ENCODE results near the gene CCDC88C. TPM values are rescaled to one million over a fixed set of nuclear protein-coding genes. Genes with fewer than 3 reads are reported as not detected.

Gene CCDC88C
- total and polyA plus RNA-seq, 12 donors: 2.2 to 8.4 (median 4.9) TPM

DNA sequence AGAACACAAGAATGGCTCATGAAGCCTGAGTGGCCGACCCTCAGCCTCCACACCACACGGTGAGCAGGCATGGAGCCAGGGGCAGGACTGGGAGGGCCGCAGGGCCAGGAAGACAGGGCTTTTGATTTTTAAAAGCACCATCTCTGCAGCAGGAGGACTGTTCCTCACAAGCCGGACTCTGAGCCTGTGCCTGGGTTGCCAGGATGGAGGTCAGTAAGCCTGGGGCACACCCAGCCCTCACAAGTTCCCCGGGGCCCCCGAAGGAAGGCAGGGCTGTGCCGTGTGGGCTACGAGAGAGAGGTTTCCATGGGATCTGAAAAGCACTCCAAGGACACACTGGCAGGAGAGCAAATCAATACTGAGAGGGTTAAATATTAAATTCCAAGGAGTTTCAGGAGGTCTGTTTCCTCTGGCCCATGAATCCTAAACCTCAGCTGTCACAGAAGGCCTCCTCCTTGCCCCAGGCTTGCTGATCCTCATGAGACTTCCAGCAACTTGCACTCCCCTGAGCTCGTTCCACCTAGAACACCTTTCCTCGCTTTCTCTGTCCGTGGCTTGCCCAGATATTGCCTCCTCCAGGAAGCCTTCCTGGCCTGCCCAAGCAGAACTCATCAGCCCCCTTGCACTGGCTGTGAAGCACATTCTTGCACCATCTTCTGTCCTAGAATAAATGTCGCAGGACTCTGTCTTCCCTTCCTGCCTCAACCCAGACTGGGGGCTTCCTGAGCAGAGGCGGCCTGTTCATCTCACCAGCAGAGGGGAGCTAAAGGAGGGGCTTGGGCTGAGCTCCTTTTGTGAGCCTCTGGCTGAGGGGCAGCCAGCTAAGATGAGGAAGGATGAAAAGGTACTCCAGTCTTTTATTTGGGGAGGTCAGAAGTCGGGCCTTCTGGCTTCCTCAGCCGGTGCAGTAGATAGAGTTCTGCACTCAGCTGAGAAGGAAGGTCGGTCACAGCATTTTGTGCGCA, 64.6 kb downstream of the CCDC88C start:
- WGBS, 2 donors: 70 to 73% methylated on average over 17 of the region's 17 CpGs

DNA sequence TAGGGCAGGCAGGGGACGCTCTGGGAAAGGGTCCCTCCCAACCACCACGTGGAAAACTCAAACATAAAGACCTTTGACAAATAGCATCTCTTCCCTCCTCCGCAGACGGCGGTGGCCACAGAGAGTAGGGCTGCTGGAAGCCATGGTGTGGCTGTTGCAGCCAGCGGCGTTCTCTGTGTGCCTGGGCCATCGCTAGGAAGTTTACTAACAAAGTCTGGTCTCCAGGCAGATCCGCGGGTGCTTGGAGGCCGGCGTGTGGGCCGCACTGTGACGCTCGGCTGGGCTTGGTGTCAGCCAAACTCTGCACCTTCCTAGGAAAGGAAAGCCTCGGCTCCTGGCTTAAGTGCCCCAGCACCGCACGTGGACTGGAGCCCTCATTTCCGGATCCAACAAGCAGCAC, 65.6 kb downstream of the CCDC88C start:
- WGBS, 2 donors: 23 to 28% methylated on average over 19 of the region's 19 CpGs
- intact Hi-C loops (cut with DNase I): no loop called here

More for the DNA sequence above, 64.6 kb downstream of the CCDC88C start:
- intact Hi-C loops (cut with DNase I): no loop called here
- peak overlapping the region in 2 of 10 donors; percentile 2 to 12 for H3K4me3 ChIP-seq
- H3K36me3 ChIP-seq: peaks cover 0 to 9% (median 0%) of the 10 kb centered on the region in 9 donors
- H3K27me3 ChIP-seq: peaks cover 0 to 17% (median 8%) of the 10 kb centered on the region in 7 donors
- peak overlapping the region in 4 of 10 donors; percentile 16 to 53 (median 41) for H3K27ac ChIP-seq
- no peak for DNase-seq
- H3K9me3 ChIP-seq: no peaks in the 10 kb centered on the region
- TF ChIP-seq, protein P1, sequence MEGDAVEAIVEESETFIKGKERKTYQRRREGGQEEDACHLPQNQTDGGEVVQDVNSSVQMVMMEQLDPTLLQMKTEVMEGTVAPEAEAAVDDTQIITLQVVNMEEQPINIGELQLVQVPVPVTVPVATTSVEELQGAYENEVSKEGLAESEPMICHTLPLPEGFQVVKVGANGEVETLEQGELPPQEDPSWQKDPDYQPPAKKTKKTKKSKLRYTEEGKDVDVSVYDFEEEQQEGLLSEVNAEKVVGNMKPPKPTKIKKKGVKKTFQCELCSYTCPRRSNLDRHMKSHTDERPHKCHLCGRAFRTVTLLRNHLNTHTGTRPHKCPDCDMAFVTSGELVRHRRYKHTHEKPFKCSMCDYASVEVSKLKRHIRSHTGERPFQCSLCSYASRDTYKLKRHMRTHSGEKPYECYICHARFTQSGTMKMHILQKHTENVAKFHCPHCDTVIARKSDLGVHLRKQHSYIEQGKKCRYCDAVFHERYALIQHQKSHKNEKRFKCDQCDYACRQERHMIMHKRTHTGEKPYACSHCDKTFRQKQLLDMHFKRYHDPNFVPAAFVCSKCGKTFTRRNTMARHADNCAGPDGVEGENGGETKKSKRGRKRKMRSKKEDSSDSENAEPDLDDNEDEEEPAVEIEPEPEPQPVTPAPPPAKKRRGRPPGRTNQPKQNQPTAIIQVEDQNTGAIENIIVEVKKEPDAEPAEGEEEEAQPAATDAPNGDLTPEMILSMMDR (IDR thresholded peaks at IDR 0.05): no peak
- H3K4me1 ChIP-seq: peaks cover 0 to 70% (median 22%) of the 10 kb centered on the region in 9 donors
- peak in 4 of 8 donors; percentile 17 to 27 (median 23) for ATAC-seq

DNA sequence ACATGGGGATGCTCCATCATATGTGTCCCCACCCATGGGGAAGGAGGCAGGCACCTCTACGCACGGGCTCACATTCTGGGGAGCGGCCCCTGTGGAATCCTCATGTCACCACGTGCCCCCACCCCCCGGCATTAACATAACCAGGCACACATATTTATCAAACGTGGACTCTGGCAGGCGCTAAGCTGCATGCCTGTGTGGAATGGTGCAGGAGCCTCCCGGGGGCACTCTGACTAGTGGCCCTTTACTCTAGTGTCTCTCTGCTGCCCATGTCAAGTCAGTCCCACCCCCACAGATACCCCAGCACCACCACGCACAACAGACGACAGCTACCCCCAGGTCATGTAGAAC, 66.1 kb downstream of the CCDC88C start:
- ATAC-seq: peak in 1 of 8 donors; percentile 27
- H3K4me3 ChIP-seq: peak overlapping the region in 1 of 10 donors; percentile 34

More for the DNA sequence above, 65.6 kb downstream of the CCDC88C start:
- Histone ChIP-seq H3K36me3 (no peaks in the 10 kb centered on the region), H3K27me3 (peaks cover 0 to 8% (median 5%) of the 10 kb centered on the region in 7 donors), H3K27ac (peak overlapping the region in 6 of 10 donors; percentile 16 to 71 (median 42)), H3K9me3 (no peaks in the 10 kb centered on the region), H3K4me3 (peak overlapping the region in 3 of 10 donors; percentile 2 to 12 (median 10)), H3K4me1 (peaks cover 0 to 73% (median 22%) of the 10 kb centered on the region in 9 donors)
- TF ChIP-seq, protein P1 (IDR thresholded peaks at IDR 0.05): no peak
- ATAC-seq: peak; percentile 75 to 96 (median 84)
- DNase-seq: peak; percentile 57 to 63

More for the DNA sequence above, 66.1 kb downstream of the CCDC88C start:
- TF ChIP-seq, protein P1 (IDR thresholded peaks at IDR 0.05): no peak
- no peak for DNase-seq
- Histone ChIP-seq H3K27ac (peak overlapping the region in 2 of 10 donors; percentile 53 to 71), H3K4me1 (peaks cover 0 to 78% (median 22%) of the 10 kb centered on the region in 9 donors), H3K36me3 (no peaks in the 10 kb centered on the region), H3K9me3 (no peaks in the 10 kb centered on the region), H3K27me3 (peaks cover 0 to 2% (median 0%) of the 10 kb centered on the region in 7 donors)
- intact Hi-C loops (cut with DNase I): loop anchor here in 1 of 10 donors (2.0 kb wide), 1 partner anchor 17 kb away; no protein-coding TSS in a partner anchor
- 58 to 73% methylated on average over 10 of the region's 10 CpGs for WGBS, 2 donors

Data from heart right ventricle (tissue), 16 donors.